Hepatic stellate cell (primary cell): ENCODE measurements around the gene BNIP5.
"Not testable (repeated sequence)": the region's sequence is repeated elsewhere in the genome, so short reads cannot be mapped to it uniquely, and the experiment has no call there.

Source experiments
- DNase-seq: peaks from one replicate; pipeline ENCODE4 v3.0.0; 2011; ENCODE audit warnings: low spot score

The BNIP5 gene

GRCh38 chr6:36367743-36368142 is 31.1 kb upstream of the BNIP5 start:
- no peak for DNase-seq

GRCh38 chr6:36364669-36365479 is 28.2 kb upstream of the BNIP5 start:
- no peak for DNase-seq

- not testable (repeated sequence) for DNase-seq
These were observed 27.5 kb upstream of the BNIP5 start for GRCh38 chr6:36364061-36364635.

GRCh38 chr6:36363371-36363752 is 26.7 kb upstream of the BNIP5 start:
- DNase-seq, result not testable (repeated sequence)

GRCh38 chr6:36362551-36363370 is 26.1 kb upstream of the BNIP5 start:
- no peak for DNase-seq

- no peak for DNase-seq
These were observed 24.4 kb upstream of the BNIP5 start for GRCh38 chr6:36361071-36361470.

- DNase-seq, result peak; percentile 80
These were observed 23.8 kb upstream of the BNIP5 start for GRCh38 chr6:36360241-36361054.

GRCh38 chr6:36358226-36358915 is 21.7 kb upstream of the BNIP5 start:
- DNase-seq, result peak; percentile 46

- no peak for DNase-seq
These were observed 21.2 kb upstream of the BNIP5 start for GRCh38 chr6:36357872-36358225.

- DNase-seq, result no peak
These were observed 19.1 kb upstream of the BNIP5 start for GRCh38 chr6:36355819-36356218.

GRCh38 chr6:36353411-36353915 is 16.8 kb upstream of the BNIP5 start:
- no peak for DNase-seq

- no peak for DNase-seq
These were observed 15.9 kb upstream of the BNIP5 start for GRCh38 chr6:36352477-36353157.

- DNase-seq, result peak; percentile 73
These were observed 14.2 kb upstream of the BNIP5 start for GRCh38 chr6:36350681-36351571.

GRCh38 chr6:36350082-36350481 is 13.4 kb upstream of the BNIP5 start:
- DNase-seq, result no peak

- no peak for DNase-seq
These were observed 12.6 kb upstream of the BNIP5 start for GRCh38 chr6:36349240-36349639.

GRCh38 chr6:36347621-36348020 is 10.9 kb upstream of the BNIP5 start:
- no peak for DNase-seq

- no peak for DNase-seq
These were observed 10.0 kb upstream of the BNIP5 start for GRCh38 chr6:36346486-36347273.

- DNase-seq, result no peak
These were observed 9.2 kb upstream of the BNIP5 start for GRCh38 chr6:36345681-36346466.
